Gastroesophageal sphincter (tissue), 3 donors: ENCODE measurements around the gene RGS5.

Experiments used
- CTCF ChIP-seq, 4 experiments: fragments of 200-600 bp in 2 of 4; fragments of 450-650 bp in 2 of 4; sonication (generic) in 1 of 4; IDR thresholded peaks; one replicate each; pipeline ENCODE4 v1.5.1; 2017 to 2019; ENCODE audit warnings: antibody characterized with exemption in 4 of 4, mild to moderate bottlenecking in 2 of 4, moderate library complexity in 2 of 4
- POLR2AphosphoS5 ChIP-seq: sonication (generic); formaldehyde crosslinking; IDR thresholded peaks from one replicate; pipeline ENCODE4 v1.6.1; 2017; ENCODE audit warnings: antibody characterized with exemption

- TF ChIP-seq CTCF (IDR thresholded peaks at IDR 0.05) (no peak), POLR2AphosphoS5 (no peak)
Observed at GRCh38 chr1:163104385-163105099, 98.2 kb downstream of the RGS5 start.
